GM23338 (cell line): ENCODE measurements around the gene ITGB3. TPM values are rescaled to one million over a fixed set of nuclear protein-coding genes. Genes with fewer than 3 reads are reported as not detected.

Experiments used
- ATAC-seq: fragments of 200-7000 bp; cut with Tn5 transposase; 3 replicates; pipeline ENCODE4 v1.9.1; 2020
- DNase-seq: peaks from one replicate; pipeline ENCODE4 v3.0.0-alpha.2; 2015; ENCODE audit warnings: low spot score
- H2AFZ ChIP-seq: fragments of 200-600 bp; sonication (generic); 2 replicates; pipeline ENCODE4 v1.8.0; 2016; ENCODE audit warnings: antibody characterized with exemption, mild to moderate bottlenecking, moderate library complexity
- H3F3A ChIP-seq: fragments of 200-600 bp; sonication (generic); replicated peaks from 2 replicates; pipeline ENCODE4 v1.8.0; 2017; ENCODE audit warnings: antibody characterized with exemption, mixed run types, low read depth
- H3K27ac ChIP-seq: fragments of 200-600 bp; sonication (generic); 2 replicates; pipeline ENCODE4 v1.6.1; 2016; ENCODE audit warnings: low read depth
- H3K27me3 ChIP-seq: fragments of 200-600 bp; sonication (generic); 2 replicates; pipeline ENCODE4 v1.8.0; 2016; ENCODE audit warnings: mild to moderate bottlenecking, mixed run types, moderate library complexity; ENCODE audit not compliant: insufficient read depth
- H3K36me3 ChIP-seq: fragments of 200-600 bp; sonication (generic); 2 replicates; pipeline ENCODE4 v1.8.0; 2016; ENCODE audit warnings: mild to moderate bottlenecking; ENCODE audit not compliant: insufficient read depth
- H3K4me1 ChIP-seq: fragments of 200-600 bp; sonication (generic); 2 replicates; pipeline ENCODE4 v1.8.0; 2016; ENCODE audit warnings: mild to moderate bottlenecking, moderate library complexity; ENCODE audit not compliant: insufficient read depth
- H3K4me2 ChIP-seq: fragments of 200-600 bp; sonication (generic); 2 replicates; pipeline ENCODE4 v1.7.1; 2017; ENCODE audit warnings: mixed run types
- H3K4me3 ChIP-seq: fragments of 200-600 bp; sonication (generic); 2 replicates; pipeline ENCODE4 v1.6.1; 2016; ENCODE audit warnings: mixed run types
- H3K79me2 ChIP-seq: fragments of 200-600 bp; sonication (generic); replicated peaks from 2 replicates; pipeline ENCODE4 v1.8.0; 2017; ENCODE audit warnings: mild to moderate bottlenecking; ENCODE audit not compliant: insufficient read depth
- H3K9me2 ChIP-seq: fragments of 200-600 bp; sonication (generic); 2 replicates; pipeline ENCODE4 v1.8.0; 2017; ENCODE audit not compliant: insufficient read depth
- H4K20me1 ChIP-seq: fragments of 200-600 bp; sonication (generic); replicated peaks from 2 replicates; pipeline ENCODE4 v1.8.0; 2017; ENCODE audit warnings: mild to moderate bottlenecking; ENCODE audit not compliant: insufficient read depth
- H3K27ac Mint-ChIP-seq: 2 replicates; pipeline ENCODE4 v1.8.0; 2020; ENCODE audit warnings: inconsistent platforms, mild to moderate bottlenecking, moderate library complexity, mixed read lengths
- H3K27me3 Mint-ChIP-seq: 3 replicates; pipeline ENCODE4 v1.8.0; 2022; ENCODE audit warnings: low read depth, mild to moderate bottlenecking, moderate library complexity, mixed read lengths, inconsistent platforms; ENCODE audit not compliant: insufficient read depth, poor library complexity
- H3K36me3 Mint-ChIP-seq: 3 replicates; pipeline ENCODE4 v1.8.0; 2021; ENCODE audit warnings: low read depth, mild to moderate bottlenecking, inconsistent platforms, moderate library complexity, mixed read lengths
- H3K4me1 Mint-ChIP-seq: 3 replicates; pipeline ENCODE4 v1.8.0; 2020; ENCODE audit warnings: mild to moderate bottlenecking, inconsistent platforms, mixed read lengths
- H3K4me3 Mint-ChIP-seq: 3 replicates; pipeline ENCODE4 v1.8.0; 2021; ENCODE audit warnings: moderate library complexity, mild to moderate bottlenecking, inconsistent platforms, mixed read lengths
- H3K9me3 Mint-ChIP-seq: 3 replicates; pipeline ENCODE4 v1.8.0; 2020; ENCODE audit warnings: moderate library complexity, mild to moderate bottlenecking, inconsistent platforms, mixed read lengths
- JUNB ChIP-seq: IDR thresholded peaks from one replicate; pipeline ENCODE4 v1.6.1; 2016; ENCODE audit warnings: antibody characterized with exemption; ENCODE audit not compliant: unreplicated experiment
- NANOG ChIP-seq: IDR thresholded peaks from 2 replicates; pipeline ENCODE4 v1.6.1; 2016; ENCODE audit warnings: antibody characterized with exemption, borderline replicate concordance
- REST ChIP-seq: IDR thresholded peaks from one replicate; pipeline ENCODE4 v1.6.1; 2018; ENCODE audit warnings: antibody characterized with exemption; ENCODE audit not compliant: unreplicated experiment
- ZNF462 ChIP-seq: fragments of 250-450 bp; sonication (Bioruptor Pico); IDR thresholded peaks from 2 replicates; pipeline ENCODE4 v1.5.0; 2020; ENCODE audit warnings: mild to moderate bottlenecking, moderate library complexity
- polyA plus RNA-seq: library from polyadenylated mRNA; unstranded; fragments of >200 nt; fragmentation: Nextera tagmentation; extraction: Ambion mirVana; gene quantifications from 2 replicates; pipeline ENCODE4 v1.2.1, GENCODE V29; 2016
- total RNA-seq: library from RNA; depleted of rRNA; stranded (reverse); fragments of >200 nt; shearing (Covaris generic); gene quantifications from 2 replicates; pipeline ENCODE4 v1.2.3, GENCODE V29; 2014

The ITGB3 gene
- total and polyA plus RNA-seq, 2 experiments from 2014 or later = 0.52 TPM; not detected in 1

DNA sequence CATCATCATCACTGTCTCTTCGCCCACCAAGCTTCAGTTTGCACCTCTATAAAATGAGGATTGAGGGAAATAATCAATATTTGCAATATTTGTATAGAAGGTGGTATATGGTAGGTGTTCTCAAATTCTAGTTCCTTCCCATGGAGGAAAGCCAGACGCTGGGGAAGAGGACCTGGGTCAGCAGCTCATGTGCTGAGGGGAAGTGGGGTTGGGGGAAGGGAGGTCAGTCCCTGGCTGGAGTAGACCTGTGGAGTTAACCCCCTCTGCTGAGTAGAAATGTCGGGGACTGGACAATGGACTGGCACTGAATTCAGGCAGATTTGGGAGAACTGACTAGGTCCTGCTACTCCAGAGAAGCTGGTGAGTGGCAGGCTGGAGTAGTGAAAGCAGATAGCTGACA is 12.8 kb upstream of the ITGB3 start (continued):
- TF ChIP-seq ZNF462 (CRISPR knock-in tag) (no peak), NANOG (no peak), REST (no peak), JUNB (no peak)

- no peaks in the 10 kb centered on the region for H3K9me2 ChIP-seq
- no peaks in the 10 kb centered on the region for H4K20me1 ChIP-seq
- H3K4me1 ChIP-seq = no peaks in the 10 kb centered on the region
- Mint-ChIP-seq H3K27me3 (no peaks in the 10 kb centered on the region), H3K4me3 (no peak overlapping the region), H3K27ac (no peak overlapping the region), H3K9me3 (no peaks in the 10 kb centered on the region), H3K4me1 (no peaks in the 10 kb centered on the region), H3K36me3 (no peaks in the 10 kb centered on the region)
- no peaks in the 10 kb centered on the region for H3K36me3 ChIP-seq
- no peak overlapping the region for H3K27ac ChIP-seq
- H2AFZ ChIP-seq = no peak overlapping the region
- no peak overlapping the region for H3K4me3 ChIP-seq
- H3K79me2 ChIP-seq = no peaks in the 10 kb centered on the region
- ATAC-seq = no peak
- H3K4me2 ChIP-seq = no peak overlapping the region
- no peaks in the 10 kb centered on the region for H3F3A ChIP-seq
- no peak for DNase-seq
- no peaks in the 10 kb centered on the region for H3K27me3 ChIP-seq
- TF ChIP-seq ZNF462 (CRISPR knock-in tag) = no peak
These were observed 11.0 kb upstream of the ITGB3 start for GRCh38 chr17:47242648-47243047.
